Measurements from ENCODE around the gene SEC23B.
A peak's percentile ranks its signal among the peaks of the same experiment; 100 is the strongest.

Gene SEC23B

GRCh38 chr20:18567739-18568091 lies 60.0 kb downstream of the SEC23B start:
- TF ChIP-seq ZFX (IDR thresholded peaks at IDR 0.05) = no peak; the same call in 1 of the 2 replicates
- TF ChIP-seq CTCF (conservative IDR thresholded peaks at IDR 0.05) = no peak
- peak overlapping the region; percentile 92 for H3K27ac ChIP-seq

- H3K27ac ChIP-seq = no peak overlapping the region
- TF ChIP-seq CTCF (conservative IDR thresholded peaks at IDR 0.05) = no peak
- no peak for TF ChIP-seq ZFX (IDR thresholded peaks at IDR 0.05)
Measured at GRCh38 chr20:18571009-18571408, 63.3 kb downstream of the SEC23B start.

GRCh38 chr20:18571578-18571977 lies 63.8 kb downstream of the SEC23B start:
- TF ChIP-seq CTCF (conservative IDR thresholded peaks at IDR 0.05) = no peak
- no peak for TF ChIP-seq ZFX (IDR thresholded peaks at IDR 0.05)
- no peak overlapping the region for H3K27ac ChIP-seq

- H3K27ac ChIP-seq = no peak overlapping the region
- TF ChIP-seq CTCF (conservative IDR thresholded peaks at IDR 0.05) (no peak), ZFX (IDR thresholded peaks at IDR 0.05) (no peak)
Measured at GRCh38 chr20:18577942-18578341, 70.2 kb downstream of the SEC23B start.

- no peak overlapping the region for H3K27ac ChIP-seq
- TF ChIP-seq ZFX (IDR thresholded peaks at IDR 0.05) (no peak), CTCF (conservative IDR thresholded peaks at IDR 0.05) (no peak)
Measured at GRCh38 chr20:18578581-18578980, 70.8 kb downstream of the SEC23B start.

- TF ChIP-seq ZFX (IDR thresholded peaks at IDR 0.05) = no peak
- TF ChIP-seq CTCF (conservative IDR thresholded peaks at IDR 0.05) = no peak
- no peak overlapping the region for H3K27ac ChIP-seq
Measured at GRCh38 chr20:18580012-18580411, 72.3 kb downstream of the SEC23B start.

GRCh38 chr20:18585134-18585533 lies 77.4 kb downstream of the SEC23B start:
- no peak overlapping the region for H3K27ac ChIP-seq
- TF ChIP-seq ZFX (IDR thresholded peaks at IDR 0.05) = no peak
- no peak for TF ChIP-seq CTCF (conservative IDR thresholded peaks at IDR 0.05)
